Hepatic stellate cell (primary cell): Measurements from ENCODE around the gene HRAS.

Experiments used
- DNase-seq: peaks from one replicate; pipeline ENCODE4 v3.0.0; 2011; ENCODE audit warnings: low spot score

HRAS gene

DNA sequence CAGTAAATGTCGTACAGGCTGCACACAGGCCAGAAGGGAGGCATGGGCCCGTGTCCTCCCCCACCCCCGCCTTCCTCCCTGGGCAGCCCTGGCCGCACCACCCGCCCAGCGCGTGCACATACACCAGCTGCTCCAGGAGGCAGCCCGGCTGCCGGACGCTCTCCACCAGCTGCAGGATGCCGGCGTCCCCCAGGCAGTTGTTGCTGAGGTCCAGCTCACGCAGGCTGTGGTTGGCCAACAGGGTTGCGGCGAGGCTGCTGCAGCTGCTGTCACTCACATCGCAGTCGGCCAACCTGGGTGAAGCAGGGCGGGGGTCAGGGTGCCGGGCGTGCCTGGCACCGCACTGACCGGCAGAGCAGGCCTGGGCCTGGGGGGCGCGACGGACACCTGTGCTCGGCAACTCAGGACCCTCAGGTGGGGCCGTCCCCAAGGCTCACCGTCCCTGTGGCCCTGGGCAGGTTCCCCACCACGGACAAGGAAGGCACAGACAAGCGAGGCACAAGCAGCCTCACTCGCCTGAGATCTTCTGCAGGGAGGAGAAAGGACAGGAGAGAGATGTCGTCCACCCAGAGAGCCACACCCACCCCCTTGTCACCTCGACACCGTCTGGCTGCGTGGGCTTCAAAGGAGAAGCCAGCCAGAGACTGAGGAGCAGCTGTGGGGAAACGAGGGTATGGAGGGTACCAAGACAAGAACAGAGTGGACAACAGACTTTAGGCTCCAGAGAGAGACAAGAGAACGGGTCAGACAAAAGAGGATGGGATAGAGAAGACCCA lies 40.4 kb downstream of the HRAS start:
- DNase-seq: no peak

DNA sequence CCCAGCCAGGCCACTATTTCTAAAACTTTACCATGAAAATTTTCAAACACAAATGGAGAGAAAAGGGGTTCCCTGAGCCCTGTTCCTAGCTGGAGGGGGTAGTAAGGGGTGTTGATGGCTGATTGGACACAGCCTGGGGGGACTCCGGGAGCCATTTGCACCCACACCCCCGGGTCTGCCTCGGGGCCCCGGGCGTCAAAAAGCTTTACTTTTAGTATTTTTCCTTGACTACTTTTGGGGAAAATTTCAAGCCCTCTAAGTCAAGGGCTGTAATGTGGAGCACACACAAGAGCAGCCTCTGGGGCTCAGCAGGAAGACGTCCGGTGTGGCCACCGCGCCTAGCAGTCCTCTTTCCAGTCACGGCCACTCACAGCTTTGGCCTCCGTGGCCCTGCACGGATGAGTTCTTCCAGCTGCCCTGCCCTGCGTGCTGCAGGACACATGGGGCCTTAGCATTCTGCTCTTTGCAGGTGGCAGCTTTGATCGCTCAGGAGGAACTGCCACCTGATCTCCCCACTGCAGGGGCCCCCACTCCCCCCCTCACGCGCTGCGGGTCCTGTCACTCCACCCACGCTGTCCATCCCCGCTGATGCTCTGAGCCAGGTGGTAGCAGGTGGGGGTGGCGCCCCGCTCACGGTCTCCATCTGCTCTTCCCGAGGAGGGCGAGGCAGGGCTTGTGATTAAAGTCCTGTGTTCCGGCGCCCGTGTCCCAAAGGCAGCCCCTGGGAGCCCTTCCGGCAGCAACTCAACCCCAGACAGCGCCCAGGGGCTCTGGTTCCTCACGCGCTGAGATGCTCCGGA lies 42.7 kb downstream of the HRAS start:
- no peak for DNase-seq

GRCh38 chr11:491358-491757 lies 44.0 kb downstream of the HRAS start:
- DNase-seq: no peak

DNA sequence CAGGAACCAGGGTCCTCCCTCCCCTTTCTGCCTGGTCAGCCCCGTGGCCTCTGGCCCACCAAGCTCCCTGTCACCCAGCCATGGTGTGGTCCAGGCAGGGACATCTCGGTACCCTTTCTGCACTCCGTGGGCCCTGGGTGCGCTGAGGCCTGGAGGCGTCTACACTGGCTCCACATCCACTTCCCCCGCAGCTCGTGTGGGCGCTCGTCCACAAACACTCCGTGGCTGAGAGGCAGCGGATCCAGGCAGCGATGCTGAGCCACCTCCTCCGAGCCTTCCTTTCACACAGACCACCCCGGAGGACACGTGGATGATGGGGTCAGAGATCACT lies 44.5 kb downstream of the HRAS start:
- no peak for DNase-seq

GRCh38 chr11:490186-490929 lies 45.0 kb downstream of the HRAS start:
- no peak for DNase-seq

DNA sequence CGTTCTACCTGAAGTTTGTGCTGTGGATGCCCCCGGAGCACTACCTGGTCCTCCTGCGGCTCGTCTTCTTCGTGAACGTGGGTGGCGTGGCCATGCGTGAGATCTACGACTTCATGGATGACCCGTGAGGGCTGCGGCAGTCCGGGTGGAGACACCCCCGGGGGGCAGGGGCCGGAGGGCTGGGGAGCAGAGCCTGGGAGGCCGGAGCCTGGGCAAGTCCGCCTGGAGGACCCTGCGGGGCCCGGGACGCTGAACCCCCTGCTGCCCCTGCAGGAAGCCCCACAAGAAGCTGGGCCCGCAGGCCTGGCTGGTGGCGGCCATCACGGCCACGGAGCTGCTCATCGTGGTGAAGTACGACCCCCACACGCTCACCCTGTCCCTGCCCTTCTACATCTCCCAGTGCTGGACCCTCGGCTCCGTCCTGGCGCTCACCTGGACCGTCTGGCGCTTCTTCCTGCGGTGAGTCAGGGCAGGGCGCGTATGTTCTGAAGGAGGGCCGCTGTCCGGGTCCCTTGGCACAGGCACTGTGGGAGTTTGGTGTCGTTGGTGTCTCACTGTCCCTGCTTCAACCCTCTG lies 45.7 kb downstream of the HRAS start:
- no peak for DNase-seq

GRCh38 chr11:488992-489391 lies 46.4 kb downstream of the HRAS start:
- DNase-seq: no peak

- no peak for DNase-seq
These were observed 46.8 kb downstream of the HRAS start for GRCh38 chr11:488579-488978.

GRCh38 chr11:488062-488461 lies 47.3 kb downstream of the HRAS start:
- DNase-seq: no peak

- DNase-seq: no peak
These were observed 47.8 kb downstream of the HRAS start for GRCh38 chr11:487571-488021.

DNA sequence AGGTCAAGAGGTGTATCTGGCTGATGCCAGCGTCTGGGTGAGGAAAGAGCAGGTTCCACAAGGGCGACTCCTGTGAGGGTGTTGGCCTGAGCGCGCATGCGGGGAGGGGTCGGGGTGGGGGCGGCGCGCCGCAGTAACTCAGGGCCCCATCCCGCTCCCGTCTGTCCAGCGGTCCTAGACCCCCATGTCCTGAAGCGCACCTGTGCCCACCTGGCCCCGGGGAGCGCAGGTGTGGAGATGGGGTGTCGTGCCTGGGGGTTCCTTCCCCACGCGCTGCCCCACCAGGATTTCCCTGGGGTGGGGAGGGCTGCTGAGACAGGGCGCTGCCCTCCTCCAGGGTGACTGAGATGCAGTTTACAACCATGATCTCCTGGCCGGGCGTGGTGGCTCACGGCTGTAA lies 49.2 kb downstream of the HRAS start:
- DNase-seq: no peak

DNA sequence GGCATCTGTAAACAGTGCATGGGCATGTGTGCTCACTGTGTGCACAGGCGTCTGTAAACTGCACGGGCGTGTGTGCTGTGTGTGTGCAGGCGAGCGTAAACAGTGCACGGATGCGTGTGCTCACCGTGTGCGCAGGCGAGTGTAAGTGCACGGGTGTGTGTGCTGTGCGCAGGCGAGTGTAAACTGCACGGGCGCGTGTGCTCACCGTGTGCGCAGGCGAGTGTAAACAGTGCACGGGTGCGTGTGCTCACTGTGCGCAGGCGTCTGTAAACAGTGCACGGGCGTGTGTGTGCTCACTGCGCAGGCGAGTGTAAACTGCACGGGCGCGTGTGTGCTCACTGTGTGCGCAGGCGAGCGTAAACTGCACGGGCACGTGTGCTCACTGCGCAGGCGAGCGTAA lies 50.8 kb downstream of the HRAS start:
- DNase-seq: no peak
